ENCODE measurements around the gene CLEC16A.

The CLEC16A gene

DNA sequence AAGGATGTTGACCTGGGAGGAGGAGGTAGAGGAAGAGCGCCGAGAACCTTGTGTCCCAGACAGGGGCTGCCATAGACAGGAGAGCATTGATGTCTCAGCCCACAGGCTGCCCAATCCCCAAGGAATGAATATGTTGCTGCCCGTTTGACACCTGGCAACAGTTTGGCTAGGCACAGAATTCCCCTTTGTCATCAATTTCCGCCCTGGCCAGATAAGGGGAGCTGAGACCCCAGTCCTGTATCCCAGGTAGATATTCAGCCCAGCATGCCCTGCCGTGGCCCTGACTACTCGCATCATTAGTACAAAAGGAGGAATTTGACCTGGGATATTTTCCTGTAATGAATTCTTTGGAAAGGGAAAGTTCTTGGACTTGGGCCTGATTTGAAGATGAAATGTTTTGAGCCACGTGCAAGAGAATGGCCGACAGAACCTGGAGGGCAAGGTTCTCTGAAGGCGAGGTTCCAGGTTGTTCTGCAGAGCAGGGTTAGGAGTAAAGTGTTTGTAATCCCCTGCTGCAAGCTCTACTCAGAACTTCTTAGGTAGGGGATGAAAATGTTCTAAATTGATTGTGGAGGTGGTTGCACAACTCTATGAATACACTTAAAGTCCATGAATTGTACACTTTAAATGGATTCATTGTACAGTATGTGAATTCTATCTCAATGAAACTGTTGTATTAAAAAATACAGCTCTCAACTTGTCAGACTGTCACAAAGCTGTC, 202.8 kb downstream of the CLEC16A start:
- no peak for DNase-seq

DNA sequence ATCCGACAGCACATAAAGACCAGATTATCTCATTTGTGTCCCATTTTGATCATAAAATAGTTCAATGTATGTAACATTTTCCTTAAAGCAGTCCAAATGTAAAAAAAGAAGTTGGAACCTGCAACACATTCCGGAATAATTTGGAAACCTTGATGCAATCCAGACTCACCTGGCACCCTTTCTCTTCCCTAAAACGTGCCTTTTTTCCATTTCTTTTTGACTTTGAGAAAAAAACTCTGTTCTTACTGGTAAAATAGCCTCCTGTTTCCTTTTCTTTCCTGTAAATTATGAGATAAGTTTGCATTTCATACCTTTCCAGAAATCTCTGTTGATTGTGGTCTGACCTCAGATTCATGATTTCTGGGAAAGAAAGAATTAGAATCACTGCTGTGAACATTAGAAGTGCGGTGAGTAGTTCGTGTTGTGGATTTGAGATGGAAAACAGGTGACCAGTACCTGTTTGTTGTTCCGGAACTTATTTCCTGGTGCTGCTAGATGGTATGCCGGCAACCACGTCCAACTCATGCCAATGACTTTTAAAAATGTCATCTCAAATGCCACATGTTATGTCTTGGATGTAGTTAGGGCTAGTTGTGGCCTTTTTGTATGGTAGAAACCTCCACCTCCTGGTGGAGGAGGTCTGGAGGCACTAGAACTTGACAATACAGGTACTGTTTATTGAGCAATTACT, 203.5 kb downstream of the CLEC16A start:
- no peak for DNase-seq

DNA sequence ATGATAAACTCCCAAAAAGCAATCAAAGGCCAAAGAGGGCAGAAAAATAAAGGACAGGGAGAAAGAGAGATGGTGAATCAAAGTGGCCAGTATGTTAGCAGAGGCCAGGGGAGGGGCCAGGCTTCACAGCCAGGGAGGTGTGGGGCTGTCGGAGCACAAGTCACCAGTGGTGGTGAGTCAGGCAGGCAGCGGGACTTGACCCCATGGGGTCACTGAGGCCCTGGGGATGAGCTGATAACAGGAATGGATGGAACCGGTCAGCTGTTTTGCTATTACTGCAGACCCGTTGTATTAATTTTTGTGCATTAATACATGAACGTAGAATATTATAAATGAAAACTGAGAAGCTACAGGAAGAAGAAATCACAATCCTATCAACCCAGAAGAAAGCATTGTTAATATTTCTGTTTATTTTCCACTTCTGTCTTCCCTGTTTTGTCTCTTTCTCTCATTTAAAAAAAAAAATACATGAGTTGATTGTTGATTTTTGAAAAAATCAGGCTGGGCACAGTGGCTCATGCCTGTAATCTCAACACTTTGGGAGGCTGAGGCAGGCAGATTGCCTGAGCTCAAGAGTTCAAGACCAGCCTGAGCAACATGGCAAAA, 204.8 kb downstream of the CLEC16A start:
- no peak for DNase-seq

DNA sequence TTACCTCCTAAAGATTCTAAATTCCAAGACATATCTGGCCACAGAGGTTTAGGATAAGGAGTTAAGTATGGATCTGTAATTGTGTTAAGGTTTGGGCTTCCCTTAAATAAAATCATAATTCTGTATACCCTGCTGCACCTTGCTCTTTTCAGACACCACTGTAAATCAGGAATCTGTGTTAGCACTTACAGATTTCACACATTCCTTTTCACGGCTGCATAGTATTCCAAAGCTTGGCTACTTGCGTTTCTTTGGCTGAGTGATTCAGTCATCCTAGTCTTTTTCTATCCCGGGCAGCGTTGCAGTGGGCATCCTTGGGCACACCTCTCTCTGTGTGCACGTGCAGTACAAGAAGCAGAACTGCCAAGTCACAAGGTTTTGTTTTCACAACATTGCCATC, 205.8 kb downstream of the CLEC16A start:
- no peak for DNase-seq

DNA sequence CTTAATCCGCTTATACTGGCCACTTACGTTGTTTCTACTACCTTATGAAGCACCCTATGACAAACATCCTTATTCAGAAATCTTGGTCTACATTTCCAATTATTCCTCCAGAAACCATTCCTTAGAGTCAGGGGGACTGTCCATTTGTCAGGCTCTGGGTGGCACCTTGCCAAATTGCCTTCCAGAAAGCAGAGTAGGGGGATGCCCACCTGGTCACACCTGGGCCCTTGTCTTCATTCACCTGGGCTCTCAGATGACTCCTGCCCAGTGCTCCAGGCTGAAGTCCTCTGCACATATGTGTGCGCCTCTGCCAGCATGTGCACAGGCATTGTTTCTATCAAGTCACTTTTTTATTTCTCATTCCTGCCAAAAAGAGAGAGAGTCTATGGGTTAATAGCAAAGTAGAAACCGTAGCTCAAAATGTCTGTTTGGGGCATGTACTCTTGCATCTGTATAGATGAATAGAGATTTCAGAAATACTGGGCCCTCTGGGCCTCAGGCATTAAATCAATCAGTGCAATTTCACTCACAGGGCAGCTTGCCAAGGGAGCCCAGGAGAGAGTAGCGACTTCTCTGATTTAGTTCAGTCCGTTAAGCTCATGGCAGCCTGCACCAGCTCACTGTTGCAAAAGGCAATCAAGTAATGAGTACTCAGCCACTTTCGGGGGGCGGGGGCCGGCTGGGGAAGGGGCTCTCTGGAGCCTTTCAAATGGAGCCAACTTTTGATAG, 207.0 kb downstream of the CLEC16A start:
- no peak for DNase-seq

DNA sequence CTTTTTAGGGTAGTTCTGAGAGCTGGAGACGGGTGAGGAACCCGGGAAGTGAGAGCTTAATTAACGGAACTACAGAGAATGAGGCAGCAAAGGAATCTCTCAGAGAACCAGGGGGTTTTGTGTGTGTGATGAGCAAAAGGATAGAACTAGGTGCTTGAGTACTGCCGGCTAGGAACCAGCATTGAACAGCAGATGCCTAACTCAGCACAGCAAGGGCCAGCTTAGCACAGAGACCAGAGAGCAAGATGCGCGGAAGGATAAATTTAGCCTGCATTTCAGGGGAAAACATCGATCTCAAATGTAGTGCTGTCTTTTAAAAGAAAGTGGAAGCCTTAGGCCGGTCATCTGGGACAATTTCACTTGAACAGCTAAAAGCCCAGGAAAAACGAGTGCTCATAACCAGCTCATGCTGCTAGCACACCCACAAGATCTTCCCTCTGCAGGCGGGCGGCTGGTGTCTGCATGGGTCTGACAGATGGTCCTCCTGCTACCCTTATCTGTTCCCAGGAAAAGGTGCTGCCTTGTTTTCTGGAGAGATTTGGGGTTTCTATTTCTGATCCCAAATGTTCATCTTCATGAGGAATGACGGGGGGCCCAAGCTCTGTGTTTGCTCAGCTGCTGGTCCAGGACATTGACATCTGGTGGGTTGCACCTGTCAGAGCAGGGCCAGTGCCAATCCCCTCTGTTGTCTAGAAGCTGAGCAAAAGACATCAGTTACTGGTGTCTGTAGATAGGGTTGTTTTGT, 207.7 kb downstream of the CLEC16A start:
- no peak for DNase-seq

DNA sequence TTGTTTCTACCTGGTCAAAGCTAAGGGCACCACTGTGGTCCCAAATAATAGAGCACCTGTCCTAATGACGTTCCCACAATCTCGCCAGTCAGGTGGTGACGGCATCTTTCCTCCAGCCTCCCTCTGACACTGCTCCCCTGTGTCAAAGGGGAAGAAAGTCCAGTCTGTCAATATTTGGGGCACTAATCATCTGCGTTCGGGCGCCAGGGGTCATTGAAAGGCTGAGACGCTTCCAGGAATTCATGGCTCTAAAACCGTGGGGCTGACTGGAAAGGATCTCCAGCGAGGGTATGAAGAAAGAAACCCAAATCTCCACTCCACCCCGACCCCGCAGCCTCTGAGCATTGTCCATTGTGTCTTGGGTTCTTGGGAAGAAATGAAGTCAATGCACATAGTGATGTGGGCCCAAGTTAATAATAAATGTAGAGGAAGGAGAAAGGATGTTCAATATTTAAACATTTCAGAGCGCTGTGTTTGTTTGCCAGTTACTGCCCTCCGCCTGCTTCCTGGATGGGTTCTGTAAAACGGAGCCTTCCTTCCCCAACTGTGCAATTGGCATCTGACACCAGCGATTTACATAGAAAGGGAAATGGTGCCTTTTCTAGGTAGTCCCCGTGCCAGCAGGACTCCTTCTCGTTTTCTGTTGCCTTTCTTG, 208.4 kb downstream of the CLEC16A start:
- no peak for DNase-seq

DNA sequence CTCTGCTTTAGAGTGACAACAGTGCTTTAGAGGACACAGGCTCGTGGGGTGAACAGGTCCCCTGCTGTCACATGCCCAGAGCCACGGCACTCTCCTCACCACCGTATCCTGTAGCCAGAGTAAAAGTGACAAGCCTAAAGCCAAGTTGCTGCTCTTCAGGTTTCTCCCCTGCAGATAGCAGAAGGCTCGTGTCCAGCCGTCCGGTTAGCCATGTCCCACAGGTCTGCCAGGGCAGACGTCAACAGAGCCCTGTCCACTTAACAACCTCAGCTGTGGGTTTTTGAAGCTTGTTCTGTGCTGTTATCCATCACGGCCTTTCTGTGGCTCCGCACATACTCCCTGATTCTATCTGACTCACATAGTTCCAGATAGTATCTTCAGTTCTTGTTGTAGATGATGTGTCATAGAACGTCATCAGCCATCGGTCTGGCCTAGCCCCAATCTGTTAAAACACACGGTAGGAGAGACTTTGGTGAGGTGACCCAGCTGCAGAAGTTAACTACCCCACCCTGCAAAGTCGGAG, 211.0 kb downstream of the CLEC16A start:
- DNase-seq: peak; percentile 65

DNA sequence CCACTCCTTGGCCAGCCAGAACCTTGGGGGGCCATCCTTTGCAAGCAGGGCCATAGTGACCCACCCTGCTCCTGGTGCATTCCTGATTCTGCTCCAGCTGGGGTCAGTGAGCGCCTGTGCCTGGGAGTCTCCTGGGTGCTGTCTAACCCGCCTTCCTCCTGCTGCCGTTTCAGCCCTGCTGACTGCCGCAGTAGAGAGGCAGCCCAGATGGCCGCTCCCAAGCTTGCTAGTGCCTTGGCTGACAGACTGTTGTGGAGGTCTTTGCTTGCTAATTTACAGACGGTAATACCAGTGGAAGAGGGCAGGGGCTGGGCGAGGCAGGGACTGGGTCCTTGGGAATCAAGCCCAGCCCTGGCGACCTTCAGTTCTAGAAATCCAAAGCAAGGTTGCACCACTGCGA, 212.0 kb downstream of the CLEC16A start:
- no peak for DNase-seq

DNA sequence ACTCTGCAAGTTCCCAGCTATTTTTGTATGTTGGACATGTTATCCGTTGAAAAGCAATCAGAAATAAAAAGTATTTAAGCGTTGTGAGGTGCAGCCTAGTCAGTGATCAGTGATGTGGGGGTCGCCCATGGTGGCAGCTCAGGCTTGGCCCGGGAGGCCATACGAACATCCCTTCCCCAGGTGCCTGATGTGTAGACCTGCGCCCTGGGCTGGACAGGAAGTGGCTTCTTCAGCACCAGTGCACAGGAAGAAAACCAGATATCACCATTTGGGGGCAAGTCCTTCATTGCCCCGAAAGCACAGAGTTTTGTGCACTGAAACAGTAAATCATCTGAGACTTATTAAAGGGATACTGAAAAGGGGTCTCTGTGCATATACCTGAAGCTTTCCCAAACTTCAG, 212.8 kb downstream of the CLEC16A start:
- no peak for DNase-seq

DNA sequence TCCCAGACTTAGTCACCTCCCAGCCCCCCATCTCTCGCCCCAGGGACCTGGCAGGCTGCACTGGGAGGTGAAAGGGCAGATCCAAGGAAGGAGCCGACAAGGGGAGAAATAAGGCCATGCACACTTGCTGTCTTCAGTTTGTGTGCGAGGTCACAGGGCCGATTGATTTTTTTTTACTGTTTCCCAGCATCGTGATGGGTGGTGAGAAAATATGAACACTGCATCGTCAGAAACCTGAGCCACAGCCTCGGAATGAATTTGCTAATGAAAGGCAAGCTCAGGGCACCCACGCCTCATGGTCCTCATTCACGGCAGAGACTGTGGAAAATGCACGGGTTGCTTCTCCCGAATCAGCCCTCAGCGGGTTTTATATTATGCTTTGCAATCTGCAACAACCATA, 213.7 kb downstream of the CLEC16A start:
- no peak for DNase-seq

DNA sequence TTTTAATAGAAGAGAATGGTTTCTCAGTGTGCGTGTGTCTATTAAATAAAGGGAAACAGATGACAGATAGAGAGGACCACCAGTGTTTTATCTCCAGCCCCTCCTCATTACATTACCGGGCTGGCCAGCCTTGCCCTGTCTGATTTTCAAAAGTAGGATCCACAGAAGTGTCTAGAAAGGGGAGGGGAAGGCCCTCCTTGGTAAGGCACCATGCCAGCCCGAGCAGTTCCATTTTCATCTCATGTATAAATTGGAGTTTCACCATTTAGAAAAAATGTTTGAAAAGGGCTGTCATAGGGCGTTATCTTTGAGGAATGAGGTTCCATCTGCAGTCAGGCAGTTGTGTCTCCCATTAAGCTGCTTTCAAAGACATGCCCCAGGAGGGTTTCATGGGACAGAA, 214.9 kb downstream of the CLEC16A start:
- DNase-seq: no peak

DNA sequence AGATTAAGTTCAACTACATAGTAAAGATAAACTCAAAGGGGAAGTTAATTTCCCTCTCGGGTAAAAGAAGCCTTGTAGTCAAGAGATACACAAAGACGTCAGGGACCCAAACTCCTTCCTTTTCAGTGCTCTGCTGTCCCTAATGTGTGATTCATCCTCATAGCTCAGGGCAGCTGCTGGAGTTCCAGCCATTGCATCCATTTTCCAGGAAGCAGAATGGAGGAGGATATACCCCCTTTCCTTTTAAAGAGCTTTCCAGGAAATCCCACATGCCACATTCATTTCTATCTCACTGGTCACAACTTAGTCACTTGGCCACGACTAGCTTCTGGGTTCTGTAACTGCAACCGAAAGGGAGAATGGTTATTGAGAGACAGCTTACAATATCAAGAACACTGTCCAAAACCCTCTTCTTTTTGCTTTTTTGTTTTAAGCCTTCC, 216.3 kb downstream of the CLEC16A start:
- DNase-seq: peak; percentile 87

DNA sequence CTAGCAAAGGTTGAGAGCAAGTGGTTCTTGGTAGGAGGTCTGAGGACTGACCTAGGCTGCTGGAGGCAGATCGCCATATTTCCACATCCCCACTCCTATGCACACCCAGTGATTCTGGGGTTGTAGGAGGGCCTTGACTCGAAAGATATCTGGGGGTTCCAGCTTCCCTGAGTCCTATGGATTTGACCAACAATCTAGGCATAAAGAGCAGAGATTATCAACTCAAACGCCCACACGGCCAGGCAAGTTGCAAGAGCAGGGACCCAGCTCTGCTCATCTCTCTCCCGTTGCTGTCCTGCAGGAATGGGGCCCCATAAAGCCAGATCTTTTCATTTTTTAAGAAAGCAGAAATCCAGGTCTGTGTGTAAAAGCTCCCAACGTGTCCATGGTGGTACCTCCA, 217.1 kb downstream of the CLEC16A start:
- DNase-seq: no peak

DNA sequence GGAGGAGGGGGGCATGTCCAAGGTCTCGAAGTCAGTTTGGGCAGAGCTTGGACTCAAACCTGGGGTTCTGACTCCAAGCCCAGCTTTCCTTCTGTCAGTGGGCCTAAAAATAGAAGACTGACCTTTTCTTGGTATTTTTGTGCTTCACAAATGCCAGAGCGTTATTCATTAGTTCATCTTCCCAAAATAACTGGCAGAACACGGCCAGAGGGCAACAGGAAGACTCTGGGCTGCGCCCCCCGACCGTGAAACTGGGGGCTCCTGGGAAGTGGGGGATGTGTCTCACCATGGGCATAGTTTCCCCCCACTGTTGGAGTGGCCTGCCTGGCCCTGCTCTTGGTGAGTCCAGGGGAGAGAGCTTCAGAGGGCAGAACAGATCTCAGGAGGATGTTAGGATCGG, 217.6 kb downstream of the CLEC16A start:
- DNase-seq: no peak

DNA sequence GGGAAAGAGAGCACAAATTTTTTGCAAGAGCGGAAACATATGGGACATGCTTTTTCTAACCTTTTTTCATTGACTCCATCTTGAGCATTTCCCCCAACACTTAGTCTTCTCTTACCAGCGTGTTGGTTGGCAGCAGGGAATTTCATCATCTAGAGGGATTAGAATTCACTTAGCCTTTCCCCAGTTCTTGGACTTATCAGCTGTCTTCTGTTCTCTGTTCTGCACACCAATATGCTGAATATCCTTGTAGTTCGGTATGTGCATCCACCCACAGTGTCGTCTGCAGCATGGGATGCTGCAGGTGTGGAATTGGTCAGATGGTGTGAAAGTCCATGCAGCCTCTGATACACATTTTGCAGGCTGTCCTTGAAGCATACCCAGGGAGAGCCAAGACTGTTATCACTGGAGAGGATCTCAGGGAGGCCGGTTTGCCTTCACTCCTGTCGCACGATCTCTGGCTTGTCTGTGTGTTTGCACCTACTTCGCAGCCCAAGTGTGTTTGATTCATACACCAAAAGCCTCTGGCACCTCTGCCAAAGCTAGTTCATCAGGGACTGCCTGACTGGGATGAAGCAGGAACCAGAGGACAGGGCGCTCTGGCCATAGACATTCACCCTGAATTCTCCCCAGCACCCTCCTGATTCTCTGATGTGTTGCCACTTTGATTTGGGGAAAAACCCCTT, 218.4 kb downstream of the CLEC16A start:
- no peak for DNase-seq

DNA sequence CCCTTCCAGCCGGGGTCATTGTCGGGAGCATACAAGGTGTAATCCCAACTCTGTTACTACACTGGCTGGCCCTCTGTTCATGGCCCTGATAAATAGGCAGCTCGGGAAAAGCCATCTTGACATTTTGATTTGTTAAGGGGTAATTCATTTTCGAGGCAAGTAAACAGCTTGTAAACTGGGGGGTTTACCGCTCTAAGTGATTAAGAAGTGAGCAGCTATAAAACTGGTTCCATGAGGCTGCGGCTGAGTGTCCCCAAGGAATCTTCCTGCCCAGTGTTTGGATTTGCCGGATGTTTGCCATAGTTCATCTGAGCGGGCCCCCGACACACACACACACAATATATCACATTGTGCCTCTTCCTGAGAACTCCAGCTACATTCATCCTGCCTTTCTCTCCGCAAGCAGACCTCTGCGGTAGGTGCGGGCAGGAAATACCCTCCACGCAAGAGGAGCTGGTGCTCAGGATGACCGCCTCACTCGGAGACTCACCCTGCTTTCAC, 219.4 kb downstream of the CLEC16A start:
- no peak for DNase-seq

DNA sequence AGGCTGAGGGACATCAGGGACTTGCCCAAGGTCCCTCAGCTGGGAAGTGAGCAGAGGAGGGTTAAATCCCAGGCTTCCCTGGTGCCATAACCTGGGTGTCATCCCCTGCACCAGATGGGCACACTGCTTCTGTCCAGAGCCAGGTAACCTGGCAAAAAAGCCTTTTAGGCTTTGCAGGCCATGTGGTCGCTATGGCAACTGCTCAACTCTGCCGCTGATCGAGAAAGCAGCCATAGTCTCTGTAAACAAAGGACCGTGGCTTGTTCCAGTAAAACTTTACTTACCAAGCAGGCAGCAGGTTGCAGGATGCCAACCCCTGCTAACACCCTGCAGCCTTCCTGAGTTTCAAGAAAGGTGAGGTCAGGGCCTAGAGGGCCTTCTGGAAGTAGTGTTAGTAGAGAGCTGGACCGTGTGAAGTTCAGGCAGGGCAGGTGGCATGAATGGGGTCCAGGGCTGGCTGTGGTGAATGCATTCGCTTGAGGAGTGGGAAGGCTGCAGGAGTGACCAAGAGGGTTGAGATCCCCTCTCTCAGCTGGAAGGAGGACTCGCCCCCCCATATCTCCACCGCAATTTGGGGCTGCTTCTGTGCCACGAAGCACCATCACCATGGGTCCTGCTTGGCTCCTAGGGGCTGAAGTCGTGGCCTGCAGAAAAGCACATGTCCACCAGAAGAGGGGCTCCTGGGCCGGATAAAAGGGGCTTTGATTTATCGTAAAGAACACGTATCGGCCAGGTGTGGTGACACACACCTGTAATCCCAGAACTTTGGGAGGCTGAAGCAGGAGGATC, 220.3 kb downstream of the CLEC16A start:
- DNase-seq: no peak

DNA sequence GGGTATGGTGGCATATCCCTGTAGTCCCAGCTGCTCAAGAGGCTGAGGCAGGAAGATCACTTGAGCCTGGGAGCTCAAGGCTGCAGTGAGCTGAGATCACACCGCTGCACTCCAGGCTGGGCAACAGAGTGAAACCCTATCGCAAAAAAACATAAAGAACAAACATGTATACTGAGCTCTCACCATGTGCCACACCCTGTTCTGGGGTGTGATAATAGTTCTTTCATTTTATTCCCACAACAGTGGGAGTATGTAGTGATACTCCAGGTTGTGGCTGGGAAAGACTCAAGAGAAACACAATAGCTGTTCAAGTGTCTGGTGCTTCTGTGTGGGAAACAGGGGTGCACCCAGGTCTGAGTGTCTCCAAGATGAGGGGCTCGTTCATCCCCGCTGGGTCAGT, 221.0 kb downstream of the CLEC16A start:
- no peak for DNase-seq

DNA sequence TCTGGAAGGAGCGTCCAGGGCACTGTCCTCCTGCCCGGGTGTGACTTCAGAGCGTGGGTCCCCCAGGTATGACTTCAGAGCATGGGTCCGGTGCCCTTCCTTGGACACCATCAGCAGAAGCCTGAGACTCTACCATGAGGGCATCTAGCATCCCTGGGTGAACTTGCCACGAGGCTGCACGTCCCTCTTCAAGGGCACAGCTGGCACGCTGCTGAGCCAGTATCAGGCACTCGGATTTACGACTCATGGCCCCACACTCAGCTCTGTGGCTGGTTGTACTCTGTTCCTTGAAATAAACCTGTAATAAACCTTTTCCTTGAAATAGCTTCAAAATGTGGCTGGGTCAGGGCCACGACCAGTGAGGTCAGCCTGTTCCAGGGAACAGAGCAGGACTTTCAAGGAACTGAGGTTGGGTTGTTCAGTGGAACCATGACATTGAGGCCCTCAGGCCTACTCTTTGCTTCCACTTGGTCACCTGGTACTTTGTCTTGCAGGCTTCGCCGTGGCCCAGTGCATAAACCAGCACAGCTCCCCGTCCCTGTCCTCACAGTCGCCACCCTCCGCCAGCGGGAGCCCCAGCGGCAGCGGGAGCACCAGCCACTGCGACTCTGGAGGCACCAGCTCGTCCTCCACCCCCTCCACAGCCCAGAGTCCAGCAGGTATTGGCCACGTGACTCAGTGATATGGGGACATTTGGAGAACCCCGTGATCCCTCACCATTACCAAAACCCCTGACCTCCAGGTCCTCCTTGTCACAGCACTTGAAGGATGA, 221.7 kb downstream of the CLEC16A start:
- DNase-seq: no peak

Measured in activated CD4-positive, alpha-beta T cell treated with anti-CD3 and anti-CD28 coated beads, Interleukin-10, Interleukin-2, amounts not matched to agents 100 ng/mL and 50 ng/mL, durations not matched to agents 16 hours and 8 hours (primary cell).